ENCODE measurements around the gene ELFN2.
"Not testable (repeated sequence)": the region's sequence is repeated elsewhere in the genome, so short reads cannot be mapped to it uniquely, and the experiment has no call there.

ELFN2 gene

DNA sequence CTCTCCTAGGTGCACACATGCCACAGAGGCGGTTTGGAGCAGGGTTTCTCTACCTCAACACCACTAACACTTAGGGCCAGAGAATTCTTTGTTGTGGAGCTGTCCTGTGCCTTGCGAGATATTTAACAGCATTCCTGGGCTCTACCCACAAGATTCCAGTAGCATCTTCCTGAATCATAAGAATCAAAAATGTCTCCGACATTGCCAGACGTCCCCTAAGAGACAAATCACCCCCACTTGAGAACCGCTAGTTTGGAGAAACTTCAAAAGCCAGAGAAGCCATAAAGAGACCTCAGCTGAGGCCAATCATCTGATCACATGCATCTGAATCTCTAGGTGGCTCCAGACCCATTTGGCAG, 42.8 kb upstream of the ELFN2 start:
- H3K4me1 ChIP-seq (ENCODE audit: control insufficient read depth, low read length), result peaks cover 55% of the 10 kb centered on the region
- no peak overlapping the region for H3K4me3 ChIP-seq (ENCODE audit: low read length)
- no peaks in the 10 kb centered on the region for H3K9me2 ChIP-seq (replicated peaks; ENCODE audit: control insufficient read depth, low read length)
- peaks cover 90% of the 10 kb centered on the region for H3K36me3 ChIP-seq (ENCODE audit: control insufficient read depth, low read length)
- no peaks in the 10 kb centered on the region for H3K9me3 ChIP-seq (ENCODE audit: control insufficient read depth, insufficient read depth, low read length)
- H4K20me1 ChIP-seq (ENCODE audit: control insufficient read depth, insufficient read depth, low read depth, low read length), result peaks cover 9% of the 10 kb centered on the region; the same call in 1 of the 2 replicates
- H3K27ac ChIP-seq (ENCODE audit: low read depth, low read length), result no peak overlapping the region
- H3K4me2 ChIP-seq (ENCODE audit: low read length), result no peak overlapping the region
- H3F3A ChIP-seq (ENCODE audit: control insufficient read depth, insufficient read depth), result peaks cover 19% of the 10 kb centered on the region
- H3K79me2 ChIP-seq (ENCODE audit: control insufficient read depth, low read length), result peaks cover 29% of the 10 kb centered on the region
- H3K27me3 ChIP-seq (ENCODE audit: control insufficient read depth, low read length), result no peaks in the 10 kb centered on the region
- TF ChIP-seq, protein P1, sequence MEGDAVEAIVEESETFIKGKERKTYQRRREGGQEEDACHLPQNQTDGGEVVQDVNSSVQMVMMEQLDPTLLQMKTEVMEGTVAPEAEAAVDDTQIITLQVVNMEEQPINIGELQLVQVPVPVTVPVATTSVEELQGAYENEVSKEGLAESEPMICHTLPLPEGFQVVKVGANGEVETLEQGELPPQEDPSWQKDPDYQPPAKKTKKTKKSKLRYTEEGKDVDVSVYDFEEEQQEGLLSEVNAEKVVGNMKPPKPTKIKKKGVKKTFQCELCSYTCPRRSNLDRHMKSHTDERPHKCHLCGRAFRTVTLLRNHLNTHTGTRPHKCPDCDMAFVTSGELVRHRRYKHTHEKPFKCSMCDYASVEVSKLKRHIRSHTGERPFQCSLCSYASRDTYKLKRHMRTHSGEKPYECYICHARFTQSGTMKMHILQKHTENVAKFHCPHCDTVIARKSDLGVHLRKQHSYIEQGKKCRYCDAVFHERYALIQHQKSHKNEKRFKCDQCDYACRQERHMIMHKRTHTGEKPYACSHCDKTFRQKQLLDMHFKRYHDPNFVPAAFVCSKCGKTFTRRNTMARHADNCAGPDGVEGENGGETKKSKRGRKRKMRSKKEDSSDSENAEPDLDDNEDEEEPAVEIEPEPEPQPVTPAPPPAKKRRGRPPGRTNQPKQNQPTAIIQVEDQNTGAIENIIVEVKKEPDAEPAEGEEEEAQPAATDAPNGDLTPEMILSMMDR (IDR thresholded peaks at IDR 0.05; ENCODE audit: low read depth, low read length, poor library complexity, severe bottlenecking), result no peak
- no peak for TF ChIP-seq EZH2phosphoT487 (IDR thresholded peaks at IDR 0.05; ENCODE audit: borderline replicate concordance, low read length)

DNA sequence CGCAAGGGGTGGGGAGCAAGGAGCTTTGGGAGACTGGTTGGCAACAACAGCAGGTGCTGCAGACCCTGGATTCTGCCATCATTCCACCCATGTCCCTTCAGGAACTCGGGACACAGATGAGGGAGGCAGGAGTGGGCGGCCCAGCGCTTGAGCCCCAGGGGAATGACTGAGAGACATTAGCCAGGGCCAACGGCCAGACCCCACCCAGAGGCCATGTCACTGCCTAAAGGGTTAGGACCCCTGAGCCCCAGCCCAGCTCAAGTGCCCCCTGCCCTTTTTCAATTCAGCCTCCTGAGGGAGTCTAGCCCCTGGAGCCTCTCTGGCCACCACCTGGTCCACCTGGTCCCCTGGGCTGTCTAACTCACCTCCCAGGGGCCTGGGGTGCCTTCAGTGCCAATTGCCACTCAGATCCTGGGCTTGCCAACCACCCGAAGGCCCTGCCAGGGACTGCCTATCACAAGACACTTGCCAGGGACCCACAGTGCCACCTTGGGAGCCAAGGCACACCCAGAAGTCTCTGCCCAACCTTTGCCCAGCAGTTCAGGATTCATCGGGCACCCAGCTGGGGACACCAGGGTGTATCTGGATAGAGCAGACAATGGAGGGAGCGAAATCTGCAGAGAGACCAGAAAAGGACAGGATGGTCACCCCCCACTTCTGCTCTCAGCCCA, 42.3 kb upstream of the ELFN2 start:
- TF ChIP-seq EZH2phosphoT487 (IDR thresholded peaks at IDR 0.05; ENCODE audit: borderline replicate concordance, low read length), result no peak
- TF ChIP-seq, protein P1 (IDR thresholded peaks at IDR 0.05; ENCODE audit: low read depth, low read length, poor library complexity, severe bottlenecking), result no peak
- Histone ChIP-seq H4K20me1 (ENCODE audit: control insufficient read depth, insufficient read depth, low read depth, low read length) (peaks cover 9% of the 10 kb centered on the region; the same call in 1 of the 2 replicates), H3K36me3 (ENCODE audit: control insufficient read depth, low read length) (peaks cover 85% of the 10 kb centered on the region), H3K27me3 (ENCODE audit: control insufficient read depth, low read length) (no peaks in the 10 kb centered on the region), H3K79me2 (ENCODE audit: control insufficient read depth, low read length) (peaks cover 24% of the 10 kb centered on the region), H3F3A (ENCODE audit: control insufficient read depth, insufficient read depth) (peaks cover 22% of the 10 kb centered on the region), H3K9me2 (replicated peaks; ENCODE audit: control insufficient read depth, low read length) (no peaks in the 10 kb centered on the region), H3K4me1 (ENCODE audit: control insufficient read depth, low read length) (peaks cover 55% of the 10 kb centered on the region), H3K9me3 (ENCODE audit: control insufficient read depth, insufficient read depth, low read length) (no peaks in the 10 kb centered on the region), H3K27ac (ENCODE audit: low read depth, low read length) (no peak overlapping the region), H3K4me2 (ENCODE audit: low read length) (no peak overlapping the region), H3K4me3 (ENCODE audit: low read length) (no peak overlapping the region)

DNA sequence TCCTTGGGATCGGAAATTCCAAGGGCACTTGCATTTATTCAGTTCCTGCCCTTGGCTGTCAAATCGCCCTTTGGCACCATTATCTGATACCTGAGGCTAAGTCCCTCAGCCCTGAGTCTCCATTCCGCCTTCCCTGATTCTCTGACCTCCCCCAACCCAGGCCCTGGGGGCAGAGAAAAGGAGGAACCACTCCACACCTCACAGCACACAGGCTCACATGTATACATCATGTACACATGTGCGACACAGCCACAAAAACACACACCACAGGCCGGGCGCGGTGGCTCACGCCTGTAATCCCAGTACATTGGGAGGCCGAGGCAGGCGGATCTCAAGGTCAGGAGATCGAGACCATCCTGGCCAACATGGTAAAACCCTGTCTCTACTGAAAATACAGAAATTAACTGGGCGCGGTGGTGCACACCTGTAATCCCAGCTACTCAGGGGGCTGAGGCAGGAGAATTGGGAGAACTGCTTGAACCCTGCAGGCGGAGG, 41.0 kb upstream of the ELFN2 start:
- not testable (repeated sequence) for H3K9me3 ChIP-seq (ENCODE audit: control insufficient read depth, insufficient read depth, low read length); H3K27me3 ChIP-seq (ENCODE audit: control insufficient read depth, low read length); H3K4me3 ChIP-seq (ENCODE audit: low read length); H3K27ac ChIP-seq (ENCODE audit: low read depth, low read length); H3K9me2 ChIP-seq (replicated peaks; ENCODE audit: control insufficient read depth, low read length); H3K4me2 ChIP-seq (ENCODE audit: low read length); H4K20me1 ChIP-seq (ENCODE audit: control insufficient read depth, insufficient read depth, low read depth, low read length)
- peaks cover 31% of the 10 kb centered on the region for H3F3A ChIP-seq (ENCODE audit: control insufficient read depth, insufficient read depth)
- H3K4me1 ChIP-seq (ENCODE audit: control insufficient read depth, low read length), result peaks cover 47% of the 10 kb centered on the region
- peaks cover 72% of the 10 kb centered on the region for H3K36me3 ChIP-seq (ENCODE audit: control insufficient read depth, low read length)
- H3K79me2 ChIP-seq (ENCODE audit: control insufficient read depth, low read length), result peaks cover 11% of the 10 kb centered on the region

DNA sequence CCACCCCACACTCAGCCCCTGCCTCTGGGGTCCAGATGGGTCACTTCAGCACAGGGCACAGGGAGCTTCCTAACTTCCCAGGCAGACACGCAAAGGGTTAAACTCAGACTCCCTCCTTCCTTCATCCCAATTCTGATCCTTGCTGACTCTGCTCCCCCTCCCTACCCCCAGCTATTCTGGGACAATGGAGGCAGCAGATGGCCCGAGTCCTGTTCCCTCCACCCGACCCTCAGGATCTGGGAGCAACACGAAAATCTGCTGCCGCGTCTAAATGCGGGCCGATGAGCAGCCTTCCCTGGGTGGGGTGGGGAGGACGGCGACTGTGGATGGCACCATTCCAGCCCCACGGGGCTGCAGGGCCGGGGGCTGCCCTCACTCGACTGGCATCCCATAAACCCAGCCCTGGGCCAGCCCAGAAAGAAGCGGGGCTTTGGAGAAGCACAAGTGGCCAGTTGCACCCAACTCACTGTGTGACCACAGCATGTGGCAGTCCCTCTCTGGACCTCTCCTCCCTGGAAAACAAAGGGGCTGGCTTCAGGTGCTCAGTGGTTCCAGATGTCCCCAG, 40.2 kb upstream of the ELFN2 start:
- no peak overlapping the region for H3K27ac ChIP-seq (ENCODE audit: low read depth, low read length)
- no peak overlapping the region for H3K4me2 ChIP-seq (ENCODE audit: low read length)
- peaks cover 6% of the 10 kb centered on the region for H3K79me2 ChIP-seq (ENCODE audit: control insufficient read depth, low read length)
- peaks cover 65% of the 10 kb centered on the region for H3K36me3 ChIP-seq (ENCODE audit: control insufficient read depth, low read length)
- TF ChIP-seq, protein P1 (IDR thresholded peaks at IDR 0.05; ENCODE audit: low read depth, low read length, poor library complexity, severe bottlenecking), result no peak
- TF ChIP-seq EZH2phosphoT487 (IDR thresholded peaks at IDR 0.05; ENCODE audit: borderline replicate concordance, low read length), result no peak
- H3F3A ChIP-seq (ENCODE audit: control insufficient read depth, insufficient read depth), result peaks cover 33% of the 10 kb centered on the region
- H3K4me3 ChIP-seq (ENCODE audit: low read length), result no peak overlapping the region
- no peaks in the 10 kb centered on the region for H3K9me2 ChIP-seq (replicated peaks; ENCODE audit: control insufficient read depth, low read length)
- H3K4me1 ChIP-seq (ENCODE audit: control insufficient read depth, low read length), result peaks cover 39% of the 10 kb centered on the region
- peaks cover 9% of the 10 kb centered on the region; the same call in 1 of the 2 replicates for H4K20me1 ChIP-seq (ENCODE audit: control insufficient read depth, insufficient read depth, low read depth, low read length)
- H3K27me3 ChIP-seq (ENCODE audit: control insufficient read depth, low read length), result no peaks in the 10 kb centered on the region
- H3K9me3 ChIP-seq (ENCODE audit: control insufficient read depth, insufficient read depth, low read length), result no peaks in the 10 kb centered on the region

Data from DOHH2 (cell line).